HG03097 (cell line): ENCODE results near the gene AMBP.

Source experiments
- ATAC-seq: cut with Tn5 transposase; IDR thresholded peaks from one replicate; pipeline ENCODE4 v1.9.1; 2021; ENCODE audit not compliant: unreplicated experiment, low FRiP score

AMBP gene

DNA sequence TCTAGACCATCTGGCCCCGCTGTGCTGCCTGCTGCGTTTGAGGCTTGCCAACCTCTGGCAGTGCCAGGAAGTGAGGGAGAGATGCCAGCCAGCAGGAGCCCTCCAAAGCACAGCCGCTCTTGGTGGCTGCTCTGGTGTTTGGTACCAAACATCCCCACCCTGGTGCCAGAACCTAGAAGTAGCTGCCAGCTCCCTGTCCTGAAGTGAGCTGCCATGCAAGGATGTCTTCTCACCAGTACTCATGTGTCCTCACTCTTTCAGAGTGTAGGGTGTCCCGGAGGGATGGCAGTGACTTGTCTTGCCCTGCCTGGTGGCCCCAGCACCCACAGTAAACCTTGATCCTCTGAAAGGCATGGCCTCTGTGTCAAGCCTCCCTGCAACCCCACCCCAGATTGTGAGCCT, 43.4 kb downstream of the AMBP start:
- ATAC-seq = no peak

DNA sequence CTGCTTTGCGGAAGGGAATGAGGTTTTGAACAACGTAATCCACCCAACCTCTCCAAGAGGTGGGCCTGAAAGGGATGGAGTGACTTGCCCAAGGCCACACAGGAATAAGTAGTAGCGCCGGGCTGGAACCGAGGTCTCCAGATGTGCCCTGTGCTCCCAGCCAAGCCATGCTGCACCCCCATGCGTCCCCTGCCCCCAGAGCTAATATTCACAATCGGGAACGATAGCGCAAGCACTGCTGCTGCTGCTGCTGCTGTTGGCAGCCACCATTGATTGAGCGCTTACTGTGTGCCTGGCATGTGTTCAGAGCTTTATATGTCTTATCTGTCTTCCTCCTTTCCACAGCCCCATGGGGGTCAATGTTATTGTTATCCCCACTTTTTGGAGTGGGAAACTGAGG, 43.9 kb downstream of the AMBP start:
- no peak for ATAC-seq

DNA sequence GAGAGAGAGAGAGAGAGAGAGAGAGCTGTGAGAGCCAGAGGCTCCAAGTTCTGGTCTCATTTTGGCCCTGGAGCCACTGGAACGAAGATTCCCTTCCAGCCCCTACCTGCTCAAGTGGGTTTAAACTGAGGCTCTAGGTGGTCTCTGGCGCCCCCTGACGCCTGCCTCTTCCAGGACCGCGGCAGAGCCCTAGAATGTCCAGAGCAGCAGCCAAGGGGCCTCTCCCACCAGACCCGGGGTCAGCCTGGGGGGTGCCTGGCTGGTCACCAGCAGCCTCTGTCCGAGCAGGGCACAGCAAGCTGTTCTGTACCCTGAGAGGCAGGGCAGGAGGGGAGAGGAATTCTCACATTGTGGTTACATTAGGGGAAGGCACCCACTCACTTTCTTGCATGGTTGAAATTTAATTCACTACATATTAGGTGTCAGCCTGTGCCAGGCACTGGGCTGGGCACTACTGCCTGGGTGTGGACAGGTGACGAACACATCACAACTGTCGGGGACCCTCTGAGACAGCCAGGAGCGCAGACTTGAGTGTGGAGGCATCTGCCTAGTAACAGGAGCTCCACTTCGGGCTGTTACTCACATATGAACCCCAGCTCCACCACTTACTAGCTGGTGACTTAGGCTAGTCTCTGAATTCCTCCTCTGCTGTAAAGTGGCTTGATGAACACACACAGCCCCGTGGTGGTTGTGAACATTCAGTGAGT, 44.5 kb downstream of the AMBP start:
- ATAC-seq = no peak

DNA sequence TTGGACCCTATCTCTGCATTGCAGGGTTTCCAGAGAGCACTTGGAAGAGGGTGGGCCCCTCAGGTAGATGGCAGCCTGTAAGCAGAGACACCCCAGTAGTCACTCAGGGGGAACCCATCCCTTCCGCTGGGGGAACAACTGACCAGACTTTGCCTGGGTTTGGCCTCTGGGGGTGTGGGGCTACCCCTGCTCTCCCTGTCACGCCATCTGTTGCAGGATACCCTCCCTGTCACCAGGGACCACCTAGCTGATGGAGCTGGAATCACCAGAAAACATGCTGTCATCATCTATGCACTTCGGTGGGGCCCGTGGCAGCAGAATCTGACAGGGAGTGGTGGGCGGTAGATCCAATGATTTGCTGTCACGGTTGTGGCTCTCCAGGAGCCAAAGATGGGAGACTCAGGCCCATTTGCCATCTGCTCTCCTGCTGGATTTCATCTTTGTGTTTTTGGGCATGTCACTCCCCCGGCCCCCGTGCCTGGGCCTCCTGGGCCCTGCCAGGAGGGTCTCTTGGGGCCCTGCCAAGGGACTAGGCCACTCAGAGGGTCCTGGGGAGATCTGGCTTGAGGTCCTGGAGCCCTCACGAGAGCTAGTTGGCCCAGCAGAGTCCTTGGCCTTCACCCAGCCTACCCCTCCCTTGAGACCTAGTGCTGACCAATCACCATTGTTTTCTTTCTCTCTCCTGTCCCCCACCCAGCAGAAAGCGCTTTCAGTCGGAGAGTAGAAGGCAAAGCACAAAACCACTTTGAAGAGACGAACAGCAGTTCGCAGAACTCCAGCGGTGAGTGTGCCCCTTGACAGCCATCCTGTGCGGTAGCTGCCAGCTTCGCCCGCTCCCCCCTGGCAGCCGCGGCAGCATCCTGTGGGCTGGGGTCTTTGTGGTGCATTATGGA, 45.9 kb downstream of the AMBP start:
- no peak for ATAC-seq

DNA sequence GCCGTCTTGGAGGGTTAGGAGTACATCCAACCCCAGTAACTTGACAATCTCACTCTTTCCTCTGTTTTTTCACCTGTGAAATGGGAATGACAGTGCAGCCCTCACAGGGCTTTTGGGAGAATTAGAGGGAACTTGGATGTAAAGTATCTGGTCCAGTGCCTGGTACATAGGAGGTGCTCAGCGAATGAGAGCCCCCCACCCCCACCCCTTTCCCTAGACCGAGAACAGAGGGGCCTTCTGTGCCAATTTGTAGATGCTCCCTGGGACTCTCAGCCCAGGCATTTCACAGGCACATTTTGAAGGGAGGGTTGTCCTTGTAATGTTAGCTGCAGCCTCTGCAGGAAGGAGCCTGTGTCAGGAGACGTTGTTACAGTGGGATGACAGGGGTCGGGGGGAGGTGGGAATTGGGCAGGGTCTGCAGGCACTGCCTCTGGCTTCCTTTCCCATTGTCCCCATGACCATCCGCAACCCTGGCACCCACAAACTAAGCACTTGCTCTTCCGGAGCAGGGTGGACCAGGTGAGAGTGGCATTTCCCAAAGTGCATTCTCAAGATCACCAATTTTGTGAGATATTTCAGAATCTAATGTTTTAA, 47.0 kb downstream of the AMBP start:
- no peak for ATAC-seq

DNA sequence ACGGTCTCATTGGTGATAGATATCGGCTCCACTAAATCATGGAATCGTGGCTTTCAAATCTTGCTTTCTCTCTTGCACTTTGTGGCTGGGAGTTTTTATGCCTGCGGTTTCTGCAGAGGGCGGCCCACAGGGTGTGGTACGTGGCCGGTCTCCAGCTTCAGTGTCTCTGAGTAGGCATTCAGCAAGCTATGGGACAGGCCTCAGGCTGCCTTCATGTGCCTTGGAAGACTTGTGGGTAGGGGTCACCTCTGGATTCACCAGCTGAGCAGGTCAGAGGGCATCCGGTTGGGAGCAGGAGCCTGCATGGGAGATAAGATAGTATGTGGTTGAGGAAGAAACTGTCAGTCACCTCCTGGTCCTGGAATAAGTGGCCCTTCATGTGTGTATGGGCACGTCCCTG, 47.7 kb downstream of the AMBP start:
- no peak for ATAC-seq

DNA sequence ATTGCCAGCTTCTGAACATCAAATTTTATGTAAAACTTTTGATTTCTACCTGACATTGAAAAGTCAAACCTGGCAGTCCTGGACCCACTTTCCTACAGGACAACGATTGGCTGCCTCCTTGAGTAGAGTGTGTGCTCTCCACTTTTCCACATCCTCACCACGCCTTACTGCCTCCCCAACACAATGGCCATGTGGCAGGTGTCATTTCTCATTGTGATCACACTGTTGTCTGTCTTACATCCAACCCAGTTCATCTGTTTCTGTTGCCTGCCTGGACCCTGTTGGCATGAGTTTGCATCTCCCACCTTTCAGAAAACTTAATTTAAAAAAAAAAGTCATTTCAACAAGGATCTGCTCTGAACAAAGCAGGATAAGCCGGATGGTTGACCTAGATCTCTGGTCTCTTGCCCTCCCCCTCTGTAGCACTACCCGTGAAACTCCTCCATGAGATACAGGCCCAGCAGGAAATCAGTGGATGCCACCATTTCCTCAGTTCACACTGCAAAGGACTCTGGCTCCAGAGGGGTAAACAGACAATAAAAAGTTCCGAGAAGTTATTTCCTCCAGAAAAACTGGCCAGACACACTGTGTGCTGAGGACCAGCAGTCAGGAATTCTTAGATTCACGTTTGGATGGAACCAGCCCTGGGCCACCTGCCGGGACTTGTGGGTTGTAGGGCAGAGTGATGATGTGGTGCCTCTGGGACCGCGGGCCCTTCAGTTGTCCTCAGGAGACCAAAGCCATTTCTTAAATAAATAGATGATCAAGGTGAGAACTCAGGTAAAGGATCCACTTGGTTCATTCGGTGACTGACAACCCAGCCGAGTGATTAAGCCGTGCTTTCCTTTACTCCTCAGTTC, 48.6 kb downstream of the AMBP start:
- no peak for ATAC-seq

DNA sequence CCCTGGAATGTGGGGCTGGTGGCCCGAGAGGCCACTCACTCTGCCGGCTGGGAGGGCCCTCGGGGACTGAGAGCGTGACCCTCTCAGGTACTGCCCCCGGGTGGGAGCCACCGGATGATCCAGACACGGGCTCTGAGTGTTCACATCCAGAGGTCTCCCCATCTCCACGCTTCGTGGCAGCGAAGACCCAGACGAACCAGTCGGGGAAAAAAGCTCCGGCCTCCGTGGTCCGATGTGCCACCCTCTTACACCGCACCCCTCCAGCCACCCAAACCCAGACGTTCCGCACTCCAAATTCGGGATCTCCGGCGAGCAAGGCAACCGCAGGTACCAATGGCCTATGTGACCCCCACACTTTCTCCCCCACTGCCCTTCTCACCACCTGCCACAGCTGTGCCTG, 49.5 kb downstream of the AMBP start:
- ATAC-seq = no peak

DNA sequence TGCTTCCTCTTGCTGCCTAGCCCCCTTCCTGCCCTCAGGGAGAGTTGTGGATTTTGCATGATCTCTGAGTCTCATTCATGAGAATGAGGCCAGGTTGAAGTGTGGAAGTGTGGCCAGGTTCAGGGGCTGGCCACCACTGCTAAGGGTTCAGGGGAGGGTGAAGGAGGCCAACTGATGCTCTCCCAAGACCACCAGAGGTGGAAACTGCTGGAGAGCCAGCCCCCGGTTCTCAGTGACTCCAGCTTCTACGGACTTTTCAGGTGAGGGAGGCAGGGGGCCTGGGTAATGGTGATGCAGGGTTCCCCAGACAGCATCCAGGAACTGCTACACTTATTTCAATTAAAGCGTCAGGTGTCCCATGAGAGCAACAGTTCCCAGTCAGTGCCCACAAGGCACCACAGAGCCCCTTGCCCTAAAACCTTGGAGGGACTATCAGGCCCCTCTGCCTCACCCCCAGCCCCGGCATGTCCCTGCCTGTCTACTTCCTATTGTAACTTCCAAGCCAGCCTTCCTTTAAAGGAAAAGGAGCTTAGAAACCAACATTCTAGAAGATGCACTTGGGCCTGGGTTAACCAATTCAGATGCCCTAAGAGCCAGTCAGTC, 50.1 kb downstream of the AMBP start:
- no peak for ATAC-seq

DNA sequence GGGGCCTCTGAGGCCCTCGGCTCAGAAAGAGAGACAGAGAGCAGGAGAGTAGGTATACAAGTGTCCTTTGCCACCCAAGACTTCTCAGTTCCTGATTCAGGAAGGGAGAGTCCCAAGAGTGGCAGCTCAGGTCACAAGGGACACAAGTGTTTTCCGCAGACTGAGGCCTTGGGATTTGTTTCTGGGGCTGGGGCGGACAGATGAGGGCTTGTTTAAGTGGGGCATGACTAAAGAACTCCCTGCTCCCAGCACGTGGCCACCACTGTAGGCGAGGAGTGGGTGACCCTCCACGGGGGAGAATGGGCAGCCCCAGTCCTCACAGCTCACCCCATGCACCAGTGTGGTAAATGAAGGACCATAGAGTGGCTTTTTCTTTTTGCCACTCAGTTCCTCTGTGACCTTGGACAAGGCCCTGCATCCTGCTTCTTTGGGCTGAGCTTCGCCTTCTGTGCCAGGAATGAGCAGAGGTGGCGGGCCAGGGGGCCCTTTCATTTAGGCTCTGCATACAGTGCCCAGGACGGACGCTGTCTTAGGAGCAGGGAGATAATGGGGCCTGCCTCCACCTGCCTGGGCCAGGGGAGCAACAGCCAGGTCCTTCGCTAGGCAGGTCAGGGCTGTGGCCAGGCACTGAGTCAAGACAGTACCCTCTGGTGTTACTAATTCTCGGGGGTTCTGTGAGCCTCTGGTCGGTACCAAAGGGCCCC, 50.8 kb downstream of the AMBP start:
- ATAC-seq = no peak

DNA sequence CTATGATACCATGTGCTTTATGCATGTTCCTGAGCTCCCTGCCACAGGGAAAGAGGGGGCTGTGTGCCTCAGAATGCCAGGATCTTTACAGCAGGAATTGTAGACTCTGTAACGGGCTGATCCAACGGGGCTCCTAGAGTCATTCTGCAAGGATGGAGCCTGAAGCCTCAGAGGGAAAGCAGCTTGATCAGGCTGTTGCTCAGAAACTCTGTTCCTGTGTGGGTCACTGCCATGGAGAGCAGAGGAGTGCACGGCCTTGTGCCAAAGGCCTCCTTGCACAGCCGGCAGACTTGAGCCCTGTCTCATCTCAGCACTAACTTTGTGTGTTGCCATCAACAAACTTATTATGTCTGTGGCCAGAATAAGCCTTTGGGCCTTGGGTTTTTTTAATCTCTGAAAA, 51.8 kb downstream of the AMBP start:
- ATAC-seq = no peak

DNA sequence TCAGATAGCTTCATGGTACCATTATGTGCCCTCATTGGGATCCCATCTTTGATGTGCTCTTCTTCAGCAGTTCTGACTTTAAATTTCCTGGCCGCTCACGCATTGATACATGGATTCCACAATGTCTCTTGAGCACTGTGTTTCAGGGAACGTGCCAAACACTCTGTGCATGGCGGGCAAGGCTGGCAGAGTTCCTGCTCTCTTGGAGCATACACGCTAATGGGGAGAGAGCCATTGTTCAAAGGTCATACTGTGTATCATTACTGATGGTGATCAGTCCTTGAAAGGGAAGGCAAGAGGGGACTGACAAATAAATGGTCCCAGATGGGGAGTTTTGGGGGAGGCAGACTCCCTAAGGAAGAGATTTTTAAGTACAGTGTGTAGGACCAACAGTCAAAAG, 52.3 kb downstream of the AMBP start:
- ATAC-seq = no peak

DNA sequence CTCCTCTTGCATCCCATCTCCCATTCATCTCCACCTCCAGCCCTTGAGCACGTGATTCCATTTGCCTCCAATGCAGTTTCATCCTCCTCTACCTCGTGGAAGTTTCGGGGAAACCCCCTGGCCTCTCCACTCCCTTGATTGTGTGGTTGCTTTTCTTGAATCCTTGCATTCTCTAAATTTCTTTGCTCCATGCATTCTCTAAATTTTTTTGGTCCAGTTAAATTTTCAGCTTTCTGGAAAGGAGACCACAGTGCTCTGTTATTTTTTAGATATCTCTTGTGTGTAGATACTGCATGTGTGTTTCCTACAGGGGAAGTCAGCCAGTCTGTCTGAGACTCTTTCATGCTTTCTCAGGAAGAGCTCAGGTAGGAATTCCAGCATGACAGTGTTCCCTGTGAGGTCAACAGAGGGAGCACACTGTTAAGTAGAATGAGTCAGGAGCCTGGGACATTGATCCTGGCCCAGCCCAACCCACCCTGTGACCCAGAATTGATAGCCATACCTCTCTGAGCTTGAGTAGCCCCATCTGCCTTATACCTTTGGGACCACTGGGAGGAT, 52.8 kb downstream of the AMBP start:
- no peak for ATAC-seq

DNA sequence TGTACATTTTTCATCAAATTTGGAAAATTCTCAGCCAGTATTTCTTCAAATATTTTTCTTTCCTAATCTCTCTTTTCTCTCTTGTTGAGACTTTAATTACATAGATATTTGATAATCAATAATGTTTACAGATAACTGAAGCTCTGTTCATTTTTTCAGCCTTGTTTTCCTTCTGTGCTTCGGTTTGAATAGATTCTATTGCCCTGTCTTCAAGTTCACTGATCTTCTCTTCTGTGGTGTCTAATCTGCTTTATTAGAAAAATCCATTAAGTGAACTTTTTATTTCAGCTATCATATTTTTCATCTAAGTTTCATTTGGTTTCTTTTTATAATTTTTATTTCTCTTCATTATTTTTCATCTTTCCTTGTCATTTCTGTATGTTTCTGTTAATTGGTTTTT, 54.1 kb downstream of the AMBP start:
- no peak for ATAC-seq

DNA sequence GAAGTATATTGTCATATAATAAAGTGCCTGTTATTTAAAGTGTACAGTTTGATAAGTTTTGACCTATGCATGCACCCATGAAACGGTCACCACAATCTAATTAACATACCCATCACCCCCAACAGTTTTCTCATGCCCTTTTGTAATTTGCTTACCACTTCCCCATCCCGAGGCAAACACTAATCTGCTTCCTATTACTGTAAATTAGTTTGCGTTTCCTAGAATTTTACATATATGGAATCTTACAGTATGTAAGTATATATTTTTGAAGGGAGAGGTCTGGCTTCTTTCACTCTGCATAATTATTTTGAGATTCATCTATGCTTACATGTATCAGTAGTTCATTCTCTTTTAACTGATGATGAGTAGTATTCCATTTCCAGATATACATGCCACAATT, 56.5 kb downstream of the AMBP start:
- no peak for ATAC-seq

DNA sequence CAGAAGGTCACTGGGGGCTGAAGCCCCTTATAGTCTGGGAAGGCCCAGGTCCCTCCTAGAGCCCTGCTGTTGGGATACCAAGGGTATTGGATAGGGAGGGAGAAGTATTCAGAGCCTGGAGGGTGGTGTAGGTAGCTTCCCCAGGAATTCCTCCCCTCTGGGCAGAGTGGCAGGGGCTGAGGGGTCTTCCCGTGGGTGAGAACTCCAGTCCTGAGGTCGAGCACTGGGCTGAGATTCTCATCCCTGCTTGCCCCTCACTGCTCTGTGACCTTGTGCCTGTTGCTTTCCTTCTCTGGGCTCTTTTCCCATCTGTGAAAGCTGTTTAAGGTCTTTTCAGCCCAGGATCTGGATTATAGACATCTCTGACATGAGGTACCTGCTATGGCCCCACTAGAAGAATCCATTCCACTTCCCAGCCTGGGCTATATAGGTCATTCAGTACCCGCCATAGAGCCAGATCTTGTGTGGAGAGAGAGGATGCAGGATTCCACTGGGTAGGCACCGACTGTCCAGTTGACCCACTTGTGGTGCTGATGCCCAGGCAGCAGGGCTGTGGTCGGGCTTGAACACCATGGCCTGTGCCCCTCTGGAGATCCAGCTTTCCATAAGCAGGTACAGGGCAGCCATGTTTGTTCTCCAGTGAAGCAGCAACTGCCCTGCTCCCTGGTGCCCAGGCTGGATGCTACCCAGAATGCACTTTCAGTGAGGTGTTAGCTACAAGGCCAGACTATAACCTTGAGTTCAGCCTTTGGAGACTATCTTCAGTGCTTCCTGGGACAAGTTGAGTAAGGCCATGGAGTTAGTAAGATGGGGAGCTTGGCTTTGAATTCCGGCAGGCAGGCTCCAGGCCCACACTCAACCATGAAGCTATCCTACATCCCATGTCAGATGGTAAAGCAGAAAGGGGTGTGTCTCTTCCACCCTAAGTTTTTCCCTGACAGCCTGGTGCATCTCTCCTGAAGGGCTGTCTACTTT, 60.1 kb downstream of the AMBP start:
- no peak for ATAC-seq

DNA sequence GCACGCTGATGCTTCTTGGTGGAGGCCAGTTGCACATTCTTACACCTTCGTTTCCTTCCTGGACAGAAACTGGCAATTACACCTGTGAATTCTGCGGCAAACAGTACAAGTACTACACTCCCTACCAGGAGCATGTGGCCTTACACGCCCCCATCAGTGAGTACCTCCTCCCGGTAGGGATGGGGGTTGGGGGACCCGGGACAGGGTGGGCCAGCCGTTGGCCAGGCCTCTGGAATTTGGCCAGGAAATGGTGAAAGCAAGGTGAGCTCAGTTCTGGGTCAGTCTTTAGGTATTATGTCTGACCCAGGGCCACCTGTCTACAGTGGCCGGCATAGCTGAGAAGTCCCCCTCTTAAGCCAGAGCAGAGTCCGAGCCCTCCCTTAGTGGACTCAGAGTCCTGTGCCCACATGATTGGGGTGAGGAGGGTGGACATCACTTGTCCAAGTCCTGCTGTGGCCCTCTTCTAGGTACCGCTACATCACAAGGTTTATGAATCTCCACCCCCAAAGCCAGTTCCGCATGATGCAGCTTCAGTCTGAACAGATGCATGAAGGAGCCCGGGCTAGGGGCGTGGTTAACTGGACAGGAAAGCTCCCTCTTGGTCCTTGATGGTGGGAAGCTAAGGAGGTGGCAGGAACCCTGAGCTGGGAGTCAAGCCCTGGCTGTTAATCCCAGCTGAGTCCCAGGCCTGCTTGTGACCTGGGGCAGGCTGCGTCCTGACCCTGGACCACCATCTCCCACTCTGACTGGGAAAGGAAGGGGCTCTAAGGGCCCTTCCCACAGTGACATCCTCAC, 61.3 kb downstream of the AMBP start:
- no peak for ATAC-seq

DNA sequence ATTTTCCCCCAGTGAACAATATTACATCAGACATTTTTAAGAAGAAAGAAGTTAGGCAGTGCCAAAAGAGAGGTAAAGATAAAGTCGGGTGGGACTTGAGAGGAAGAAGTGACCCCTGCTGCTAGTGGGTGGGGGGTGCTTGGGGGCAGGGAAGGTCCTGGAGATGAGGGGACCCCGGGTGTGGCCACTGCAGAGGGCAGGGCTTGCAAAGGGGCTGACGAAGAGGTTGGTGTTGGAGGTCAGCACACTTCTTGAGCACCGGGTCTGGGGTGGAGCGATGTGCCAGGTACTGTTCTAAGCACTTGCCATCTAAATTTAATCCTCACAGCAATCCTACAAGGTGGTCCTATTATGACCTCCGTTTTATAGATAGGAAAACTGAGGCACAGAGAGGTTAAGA, 62.0 kb downstream of the AMBP start:
- no peak for ATAC-seq
